ENCODE data around the gene ELAPOR2.
"Not testable (repeated sequence)": the region's sequence is repeated elsewhere in the genome, so short reads cannot be mapped to it uniquely, and the experiment has no call there.

Gene ELAPOR2

GRCh38 chr7:87059525-87060287 lies at the start of gene ELAPOR2:
Gene ELAPOR2 (minus strand): TSS chr7:87059654. CDS start chr7:87059513, 141 bp downstream.
- Mint-ChIP-seq H3K9me3 (no peaks in the 10 kb centered on the region), H3K27me3 (ENCODE audit: low read depth) (peaks cover 30% of the 10 kb centered on the region), H3K4me1 (ENCODE audit: low read depth) (peaks cover 11% of the 10 kb centered on the region), H3K4me3 (peak within 1 kb of the TSS; percentile 68), H3K36me3 (ENCODE audit: low read depth) (no peaks in the 10 kb centered on the region), H3K27ac (no peak within 1 kb of the TSS)

GRCh38 chr7:87107949-87108776 lies 48.7 kb upstream of the ELAPOR2 start:
- Mint-ChIP-seq H3K36me3 (ENCODE audit: low read depth) (no peaks in the 10 kb centered on the region), H3K9me3 (no peaks in the 10 kb centered on the region), H3K27me3 (ENCODE audit: low read depth) (peaks cover 7% of the 10 kb centered on the region), H3K4me1 (ENCODE audit: low read depth) (no peaks in the 10 kb centered on the region), H3K27ac (no peak overlapping the region), H3K4me3 (no peak overlapping the region)

GRCh38 chr7:87106974-87107612 lies 47.6 kb upstream of the ELAPOR2 start:
- H3K9me3 Mint-ChIP-seq: no peaks in the 10 kb centered on the region
- H3K27me3 Mint-ChIP-seq (ENCODE audit: low read depth): peaks cover 8% of the 10 kb centered on the region
- no peaks in the 10 kb centered on the region for H3K36me3 Mint-ChIP-seq (ENCODE audit: low read depth)
- H3K27ac Mint-ChIP-seq: no peak overlapping the region
- H3K4me3 Mint-ChIP-seq: no peak overlapping the region
- H3K4me1 Mint-ChIP-seq (ENCODE audit: low read depth): no peaks in the 10 kb centered on the region

- H3K27me3 Mint-ChIP-seq (ENCODE audit: low read depth): peaks cover 8% of the 10 kb centered on the region
- H3K9me3 Mint-ChIP-seq: no peaks in the 10 kb centered on the region
- no peak overlapping the region for H3K27ac Mint-ChIP-seq
- H3K4me1 Mint-ChIP-seq (ENCODE audit: low read depth): no peaks in the 10 kb centered on the region
- H3K4me3 Mint-ChIP-seq: no peak overlapping the region
- H3K36me3 Mint-ChIP-seq (ENCODE audit: low read depth): no peaks in the 10 kb centered on the region
Observed at GRCh38 chr7:87105401-87105800, 45.9 kb upstream of the ELAPOR2 start.

- Mint-ChIP-seq H3K27ac (no peak overlapping the region), H3K36me3 (ENCODE audit: low read depth) (no peaks in the 10 kb centered on the region), H3K27me3 (ENCODE audit: low read depth) (peaks cover 7% of the 10 kb centered on the region), H3K4me3 (no peak overlapping the region), H3K9me3 (no peaks in the 10 kb centered on the region), H3K4me1 (ENCODE audit: low read depth) (no peaks in the 10 kb centered on the region)
Observed at GRCh38 chr7:87100326-87100725, 40.9 kb upstream of the ELAPOR2 start.

- H3K4me3 Mint-ChIP-seq; H3K27me3 Mint-ChIP-seq (ENCODE audit: low read depth); H3K27ac Mint-ChIP-seq; H3K36me3 Mint-ChIP-seq (ENCODE audit: low read depth); H3K9me3 Mint-ChIP-seq; H3K4me1 Mint-ChIP-seq (ENCODE audit: low read depth): not testable (repeated sequence)
Observed at GRCh38 chr7:87097375-87097774, 37.9 kb upstream of the ELAPOR2 start.

GRCh38 chr7:87094322-87094721 lies 34.9 kb upstream of the ELAPOR2 start:
- H3K9me3 Mint-ChIP-seq: no peaks in the 10 kb centered on the region
- H3K4me3 Mint-ChIP-seq: no peak overlapping the region
- H3K27me3 Mint-ChIP-seq (ENCODE audit: low read depth): no peaks in the 10 kb centered on the region
- H3K4me1 Mint-ChIP-seq (ENCODE audit: low read depth): no peaks in the 10 kb centered on the region
- H3K27ac Mint-ChIP-seq: no peak overlapping the region
- H3K36me3 Mint-ChIP-seq (ENCODE audit: low read depth): no peaks in the 10 kb centered on the region

GRCh38 chr7:87092568-87093091 lies 33.2 kb upstream of the ELAPOR2 start:
- H3K36me3 Mint-ChIP-seq (ENCODE audit: low read depth): no peaks in the 10 kb centered on the region
- no peak overlapping the region for H3K4me3 Mint-ChIP-seq
- no peaks in the 10 kb centered on the region for H3K9me3 Mint-ChIP-seq
- no peak overlapping the region for H3K27ac Mint-ChIP-seq
- no peaks in the 10 kb centered on the region for H3K27me3 Mint-ChIP-seq (ENCODE audit: low read depth)
- H3K4me1 Mint-ChIP-seq (ENCODE audit: low read depth): no peaks in the 10 kb centered on the region

- no peaks in the 10 kb centered on the region for H3K9me3 Mint-ChIP-seq
- no peak overlapping the region for H3K27ac Mint-ChIP-seq
- no peaks in the 10 kb centered on the region for H3K4me1 Mint-ChIP-seq (ENCODE audit: low read depth)
- H3K36me3 Mint-ChIP-seq (ENCODE audit: low read depth): no peaks in the 10 kb centered on the region
- no peak overlapping the region for H3K4me3 Mint-ChIP-seq
- no peaks in the 10 kb centered on the region for H3K27me3 Mint-ChIP-seq (ENCODE audit: low read depth)
Observed at GRCh38 chr7:87091487-87092066, 32.1 kb upstream of the ELAPOR2 start.

- no peaks in the 10 kb centered on the region for H3K27me3 Mint-ChIP-seq (ENCODE audit: low read depth)
- no peaks in the 10 kb centered on the region for H3K4me1 Mint-ChIP-seq (ENCODE audit: low read depth)
- no peaks in the 10 kb centered on the region for H3K36me3 Mint-ChIP-seq (ENCODE audit: low read depth)
- H3K27ac Mint-ChIP-seq: no peak overlapping the region
- no peaks in the 10 kb centered on the region for H3K9me3 Mint-ChIP-seq
- H3K4me3 Mint-ChIP-seq: no peak overlapping the region
Observed at GRCh38 chr7:87083865-87084519, 24.5 kb upstream of the ELAPOR2 start.

GRCh38 chr7:87082675-87083074 lies 23.2 kb upstream of the ELAPOR2 start:
- no peaks in the 10 kb centered on the region for H3K9me3 Mint-ChIP-seq
- no peaks in the 10 kb centered on the region for H3K36me3 Mint-ChIP-seq (ENCODE audit: low read depth)
- peaks cover 4% of the 10 kb centered on the region for H3K27me3 Mint-ChIP-seq (ENCODE audit: low read depth)
- H3K27ac Mint-ChIP-seq: no peak overlapping the region
- no peak overlapping the region for H3K4me3 Mint-ChIP-seq
- no peaks in the 10 kb centered on the region for H3K4me1 Mint-ChIP-seq (ENCODE audit: low read depth)

- Mint-ChIP-seq H3K27ac (no peak overlapping the region), H3K9me3 (no peaks in the 10 kb centered on the region), H3K4me1 (ENCODE audit: low read depth) (no peaks in the 10 kb centered on the region), H3K27me3 (ENCODE audit: low read depth) (peaks cover 33% of the 10 kb centered on the region), H3K36me3 (ENCODE audit: low read depth) (no peaks in the 10 kb centered on the region), H3K4me3 (no peak overlapping the region)
Observed at GRCh38 chr7:87075671-87076404, 16.4 kb upstream of the ELAPOR2 start.

GRCh38 chr7:87067788-87068187 lies 8.3 kb upstream of the ELAPOR2 start:
- Mint-ChIP-seq H3K36me3 (ENCODE audit: low read depth) (no peaks in the 10 kb centered on the region), H3K4me3 (no peak overlapping the region)

GRCh38 chr7:87060288-87060537 lies 759 bp upstream of the ELAPOR2 start:
- Mint-ChIP-seq H3K27ac (no peak overlapping the region), H3K27me3 (ENCODE audit: low read depth) (peaks cover 30% of the 10 kb centered on the region), H3K36me3 (ENCODE audit: low read depth) (no peaks in the 10 kb centered on the region), H3K9me3 (no peaks in the 10 kb centered on the region), H3K4me3 (peak overlapping the region; percentile 67), H3K4me1 (ENCODE audit: low read depth) (peaks cover 11% of the 10 kb centered on the region)

More at GRCh38 chr7:87067788-87068187, 8.3 kb upstream of the ELAPOR2 start:
- Mint-ChIP-seq H3K9me3 (no peaks in the 10 kb centered on the region), H3K4me1 (ENCODE audit: low read depth) (no peaks in the 10 kb centered on the region), H3K27ac (no peak overlapping the region), H3K27me3 (ENCODE audit: low read depth) (peaks cover 34% of the 10 kb centered on the region)
